Endothelial cell of umbilical vein (primary cell): ENCODE measurements around the gene ICAM5. TPM values are rescaled to one million over a fixed set of nuclear protein-coding genes. Genes with fewer than 3 reads are reported as not detected.
A peak's percentile ranks its signal among the peaks of the same experiment; 100 is the strongest.

ENCODE experiments used
- BruUV-seq: library from RNA; stranded (reverse); fragments of 400-500 nt; replicated peaks from 2 replicates; lab custom pipeline; 2021; lab: Mats Ljungman, UMichigan
- CTCF ChIA-PET: fragments of 300-600, 350-600 bp; sonication (Branson Sonifier 250); formaldehyde crosslinking; loops from one replicate; lab custom pipeline; 2021; ENCODE audit warnings: antibody characterized with exemption, inconsistent platforms; lab: Charles Lee
- POLR2A ChIA-PET: fragments of 300-600, 350-600 bp; sonication (Branson Sonifier 250); formaldehyde crosslinking; loops from one replicate; lab custom pipeline; 2021; ENCODE audit warnings: antibody characterized with exemption, inconsistent platforms; lab: Charles Lee
- DNase-seq: peaks from one replicate; pipeline ENCODE4 v3.0.0-alpha.2; 2011; ENCODE audit warnings: low read depth, low spot score
- FAIRE-seq: peaks from 2 replicates; lab custom pipeline; 2011; peaks lifted over from hg19 to GRCh38; lab: Jason Lieb, UNC
- H2AFZ ChIP-seq: 2 replicates; pipeline ENCODE4 v1.6.0; 2012; ENCODE audit warnings: low read depth, low read length, control low read depth, inconsistent platforms
- H3K27ac ChIP-seq: 2 replicates; pipeline ENCODE4 v1.5.1; 2011; ENCODE audit warnings: low read depth, mild to moderate bottlenecking, control low read depth, low read length, moderate library complexity; ENCODE audit not compliant: insufficient read depth
- H3K27me3 ChIP-seq, 2 experiments: 2 replicates each; pipeline versions ENCODE4 v1.6.0 to v1.6.1; 2011; ENCODE audit warnings: low read length in 2 of 2, mixed read lengths in 1 of 2; ENCODE audit not compliant: control insufficient read depth in 2 of 2, insufficient read depth in 2 of 2
- H3K36me3 ChIP-seq, 2 experiments: 2 replicates in 1 of 2; 3 replicates in 1 of 2; pipeline ENCODE4 v1.5.1; 2011; ENCODE audit warnings: low read length in 2 of 2, mild to moderate bottlenecking in 1 of 2, moderate library complexity in 1 of 2; ENCODE audit not compliant: control insufficient read depth in 2 of 2, insufficient read depth in 2 of 2; ENCODE audit errors: extremely low read depth in 1 of 2
- H3K4me1 ChIP-seq: 3 replicates; pipeline ENCODE4 v1.5.1; 2011; ENCODE audit warnings: mild to moderate bottlenecking, low read length; ENCODE audit not compliant: control insufficient read depth, insufficient read depth; ENCODE audit errors: extremely low read depth
- H3K4me2 ChIP-seq: 2 replicates; pipeline ENCODE4 v1.6.1; 2011; ENCODE audit warnings: low read length, control low read depth, mixed read lengths; ENCODE audit not compliant: insufficient read depth
- H3K4me3 ChIP-seq, 3 experiments: fragments of 200-600 bp in 1 of 3; sonication (generic), shearing (Covaris generic) in 1 of 3; replicated peaks in 1 of 3; 2 replicates each; pipeline ENCODE4 v1.5.1; 2011 to 2016; ENCODE audit warnings: control low read depth in 3 of 3, low read length in 3 of 3, mild to moderate bottlenecking in 2 of 3, inconsistent platforms in 1 of 3, low read depth in 1 of 3, moderate library complexity in 1 of 3; ENCODE audit not compliant: insufficient read depth in 1 of 3
- H3K79me2 ChIP-seq: 2 replicates; pipeline ENCODE4 v1.6.0; 2012; ENCODE audit warnings: low read length, inconsistent platforms; ENCODE audit not compliant: control insufficient read depth, insufficient read depth
- H3K9ac ChIP-seq: replicated peaks from 2 replicates; pipeline ENCODE3; 2011; ENCODE audit warnings: low read length, control low read depth; ENCODE audit not compliant: insufficient read depth; ENCODE audit errors: extremely low read depth
- H3K9me1 ChIP-seq: replicated peaks from 3 replicates; pipeline ENCODE4 v1.6.0; 2011; ENCODE audit warnings: mild to moderate bottlenecking, low read length; ENCODE audit not compliant: control insufficient read depth, insufficient read depth; ENCODE audit errors: extremely low read depth
- H3K9me3 ChIP-seq: replicated peaks from 2 replicates; pipeline ENCODE4 v1.5.1; 2012; ENCODE audit warnings: low read length, inconsistent platforms; ENCODE audit not compliant: control insufficient read depth, insufficient read depth
- H4K20me1 ChIP-seq: replicated peaks from 2 replicates; pipeline ENCODE3; 2011; ENCODE audit warnings: mild to moderate bottlenecking, low read length; ENCODE audit not compliant: control insufficient read depth, insufficient read depth; ENCODE audit errors: extremely low read depth
- MYC ChIP-seq: IDR thresholded peaks from one replicate; pipeline ENCODE4 v1.6.1; 2011; ENCODE audit warnings: mild to moderate bottlenecking, low read depth, low read length
- POLR2A ChIP-seq: IDR thresholded peaks from 2 replicates; pipeline ENCODE4 v1.6.1; 2012; ENCODE audit warnings: low read depth, mild to moderate bottlenecking, control low read depth, low read length
- POLR2AphosphoS5 ChIP-seq: IDR thresholded peaks from 2 replicates; pipeline ENCODE4 v1.6.1; 2012; ENCODE audit warnings: low read depth, mild to moderate bottlenecking, control low read depth, low read length, moderate library complexity; ENCODE audit not compliant: insufficient read depth
- dilution Hi-C: fragments of 300-500 bp; cut with MboI; formaldehyde crosslinking; loops from one replicate; pipeline ENCODE4 v1.15.0; 2019; ENCODE audit warnings: low sequenced_read_pairs; ENCODE audit not compliant: extremely low pct_ligation_motif_present
- intact Hi-C: fragments of 100-400 bp; cut with micrococcal nuclease; formaldehyde crosslinking; loops from one replicate; pipeline ENCODE4 v1.10.0; 2022
- polyA plus RNA-seq, 4 experiments: library from polyadenylated mRNA; depleted of rRNA in 3 of 4; stranded (reverse) in 3 of 4; unstranded in 1 of 4; fragments of >200 nt; gene quantifications; 2 replicates each; pipeline versions ENCODE4 v1.2.1 to v1.2.3, GENCODE V29; 2011 to 2012; ENCODE audit warnings: missing spikeins in 1 of 4
- total RNA-seq: library from RNA; stranded (reverse); gene quantifications from 2 replicates; pipeline ENCODE4 v1.2.3, GENCODE V29; 2021
- TF ChIP-seq, protein P1 (sequence below): IDR thresholded peaks from 2 replicates; pipeline ENCODE4 v1.6.1; 2011; ENCODE audit not compliant: insufficient read depth, insufficient read length
- TF ChIP-seq, protein P2 (sequence below), 2 donors: IDR thresholded peaks; 1 replicate in 1 of 2; 2 replicates in 1 of 2; pipeline ENCODE4 v1.5.1; 2011; ENCODE audit warnings: low read length in 2 of 2, mild to moderate bottlenecking in 2 of 2, moderate library complexity in 2 of 2, control low read depth in 1 of 2, inconsistent platforms in 1 of 2, low read depth in 1 of 2; ENCODE audit not compliant: insufficient read depth in 1 of 2; ENCODE audit errors: extremely low read depth in 1 of 2

Gene ICAM5
- total and polyA plus RNA-seq, 2 donors (not counting 3 experiments of a cell fraction or from before 2014, with no cell fraction given) = 0.10 to 0.40 TPM

DNA sequence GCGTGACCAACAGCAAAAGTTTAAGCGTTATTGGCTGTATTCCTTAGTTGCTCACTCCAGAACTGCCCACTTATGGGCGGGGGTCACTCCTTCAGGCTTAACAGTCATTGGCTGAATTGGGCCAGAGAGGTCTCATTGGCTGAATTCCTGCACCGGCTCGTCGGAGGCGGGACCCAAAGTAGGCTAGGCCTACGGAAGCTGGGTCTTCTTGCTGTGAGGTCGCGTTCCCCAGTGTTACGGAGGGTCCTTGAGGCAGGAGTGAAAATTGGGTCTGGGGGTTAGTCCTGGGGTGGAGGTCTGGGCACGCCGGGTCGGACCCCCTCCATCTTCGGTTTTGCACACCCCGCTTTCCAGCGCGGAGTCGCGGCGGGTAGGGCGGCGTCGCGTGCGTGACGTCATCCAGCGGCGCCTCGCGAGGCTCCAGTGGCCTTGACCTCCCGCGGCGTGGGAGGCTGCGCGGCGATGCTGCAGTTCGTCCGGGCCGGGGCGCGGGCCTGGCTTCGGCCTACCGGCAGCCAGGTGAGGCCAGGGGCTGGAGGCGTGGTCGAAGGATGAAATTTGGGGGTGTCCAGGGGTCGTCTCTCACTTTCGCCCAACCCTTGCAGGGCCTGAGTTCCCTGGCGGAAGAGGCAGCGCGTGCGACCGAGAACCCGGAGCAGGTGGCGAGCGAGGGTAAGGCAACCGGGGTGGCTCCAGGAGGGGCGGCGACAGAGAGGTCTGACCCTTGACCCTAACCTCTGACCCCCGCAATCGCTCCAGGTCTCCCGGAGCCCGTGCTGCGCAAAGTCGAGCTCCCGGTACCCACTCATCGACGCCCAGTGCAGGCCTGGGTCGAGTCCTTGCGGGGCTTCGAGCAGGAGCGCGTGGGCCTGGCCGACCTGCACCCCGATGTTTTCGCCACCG is 37.7 kb upstream of the ICAM5 start, which contains the start of gene MRPL4:
TSS of gene MRPL4 (plus strand) at position 423 of the 903 bp plus-strand sequence. CDS start at position 463, 40 bp downstream.
- ChIA-PET POLR2A (no interaction called here), CTCF (interaction anchor here (1.0 to 3.6 kb wide), 5 partner anchors 24 to 321 kb away, joined by 3 to 65 read pairs (median 10); no protein-coding TSS in a partner anchor)
- no TSS peak for BruUV-seq
- Histone ChIP-seq H3K9me1 (no peaks in the 10 kb centered on the region), H4K20me1 (no peaks in the 10 kb centered on the region), H3K4me3 (peak within 1 kb of the TSS; percentile 14 to 89 (median 59)), H3K9ac (peak within 1 kb of the TSS; percentile 52), H3K4me2 (peak within 1 kb of the TSS; percentile 94), H3K9me3 (no peaks in the 10 kb centered on the region), H3K79me2 (peaks cover 19% of the 10 kb centered on the region), H3K27ac (peak within 1 kb of the TSS; percentile 14), H3K4me1 (peaks cover 8% of the 10 kb centered on the region), H3K27me3 (no peaks in the 10 kb centered on the region), H3K36me3 (peaks cover 6 to 10% of the 10 kb centered on the region in 2 experiments), H2AFZ (peak within 1 kb of the TSS; percentile 78)
- TF ChIP-seq, protein P1, sequence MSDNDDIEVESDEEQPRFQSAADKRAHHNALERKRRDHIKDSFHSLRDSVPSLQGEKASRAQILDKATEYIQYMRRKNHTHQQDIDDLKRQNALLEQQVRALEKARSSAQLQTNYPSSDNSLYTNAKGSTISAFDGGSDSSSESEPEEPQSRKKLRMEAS = peak; percentile 24
- TF ChIP-seq POLR2AphosphoS5 (peak; percentile 78), MYC (peak; percentile 94), POLR2A (peak; percentile 72)
- TF ChIP-seq, protein P2, sequence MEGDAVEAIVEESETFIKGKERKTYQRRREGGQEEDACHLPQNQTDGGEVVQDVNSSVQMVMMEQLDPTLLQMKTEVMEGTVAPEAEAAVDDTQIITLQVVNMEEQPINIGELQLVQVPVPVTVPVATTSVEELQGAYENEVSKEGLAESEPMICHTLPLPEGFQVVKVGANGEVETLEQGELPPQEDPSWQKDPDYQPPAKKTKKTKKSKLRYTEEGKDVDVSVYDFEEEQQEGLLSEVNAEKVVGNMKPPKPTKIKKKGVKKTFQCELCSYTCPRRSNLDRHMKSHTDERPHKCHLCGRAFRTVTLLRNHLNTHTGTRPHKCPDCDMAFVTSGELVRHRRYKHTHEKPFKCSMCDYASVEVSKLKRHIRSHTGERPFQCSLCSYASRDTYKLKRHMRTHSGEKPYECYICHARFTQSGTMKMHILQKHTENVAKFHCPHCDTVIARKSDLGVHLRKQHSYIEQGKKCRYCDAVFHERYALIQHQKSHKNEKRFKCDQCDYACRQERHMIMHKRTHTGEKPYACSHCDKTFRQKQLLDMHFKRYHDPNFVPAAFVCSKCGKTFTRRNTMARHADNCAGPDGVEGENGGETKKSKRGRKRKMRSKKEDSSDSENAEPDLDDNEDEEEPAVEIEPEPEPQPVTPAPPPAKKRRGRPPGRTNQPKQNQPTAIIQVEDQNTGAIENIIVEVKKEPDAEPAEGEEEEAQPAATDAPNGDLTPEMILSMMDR (IDR thresholded peaks at IDR 0.05; ENCODE audit: extremely low read depth in 1 of 2, insufficient read depth in 1 of 2, low read depth in 1 of 2, low read length in 2 of 2) = no peak
- FAIRE-seq = peak; percentile 100
- intact Hi-C loops = loop anchor here (2.0 to 5.0 kb wide), 3 partner anchors 80 to 177 kb away; partner anchors contain the start of gene RAVER1
- DNase-seq = peak; percentile 99
- dilution Hi-C loops = no loop called here
